SK-N-SH (cell line): ENCODE data around the gene ZNF446. TPM values are rescaled to one million over a fixed set of nuclear protein-coding genes. Genes with fewer than 3 reads are reported as not detected.
A peak's percentile ranks its signal among the peaks of the same experiment; 100 is the strongest.

Source experiments
- CTCF ChIA-PET: fragments of 300-600, 350-600 bp; formaldehyde crosslinking; extraction: SDS; loops from one replicate; lab custom pipeline; 2021; lab: Yijun Ruan, JAX
- POLR2A ChIA-PET: fragments of 350-600 bp; sonication (Branson Sonifier 250); formaldehyde crosslinking; extraction: SDS; loops from one replicate; lab custom pipeline; 2020; ENCODE audit warnings: antibody characterized with exemption, inconsistent platforms; lab: Yijun Ruan, JAX
- DNase-seq: peaks from one replicate; pipeline ENCODE4 v3.0.0; 2012
- H2AFZ ChIP-seq: fragments of 200-600 bp; sonication (generic); 2 replicates; pipeline ENCODE4 v1.8.1; 2016; ENCODE audit warnings: antibody characterized with exemption, mild to moderate bottlenecking, low read depth
- H3F3A ChIP-seq: fragments of 200-600 bp; sonication (generic); replicated peaks from 2 replicates; pipeline ENCODE3; 2016; ENCODE audit warnings: antibody characterized with exemption, mild to moderate bottlenecking; ENCODE audit not compliant: insufficient read depth
- H3K27ac ChIP-seq, 2 experiments: fragments of 200-500 bp in 1 of 2; fragments of 200-600 bp in 1 of 2; sonication (Bioruptor generic) in 1 of 2; sonication (generic), shearing (Covaris generic) in 1 of 2; 2 replicates each; pipeline versions ENCODE4 v1.5.1 to v1.6.1; 2014 to 2016; ENCODE audit warnings: low read depth in 2 of 2, inconsistent platforms in 1 of 2, low read length in 1 of 2, mild to moderate bottlenecking in 1 of 2, mixed read lengths in 1 of 2
- H3K27me3 ChIP-seq: fragments of 200-600 bp; sonication (generic), shearing (Covaris generic); 2 replicates; pipeline ENCODE4 v1.6.1; 2016; ENCODE audit warnings: mixed run types; ENCODE audit not compliant: insufficient read depth
- H3K36me3 ChIP-seq, 2 experiments: fragments of 200-500 bp in 1 of 2; fragments of 200-600 bp in 1 of 2; sonication (Bioruptor generic) in 1 of 2; sonication (generic) in 1 of 2; replicated peaks in 1 of 2; 2 replicates each; pipeline versions ENCODE3 to v1.5.1; 2014 to 2016; ENCODE audit warnings: low read length in 1 of 2, mild to moderate bottlenecking in 1 of 2; ENCODE audit not compliant: insufficient read depth in 2 of 2, control insufficient read depth in 1 of 2
- H3K4me1 ChIP-seq, 2 experiments: fragments of 200-500 bp in 1 of 2; fragments of 200-600 bp in 1 of 2; sonication (Bioruptor generic) in 1 of 2; sonication (generic), shearing (Covaris generic) in 1 of 2; 2 replicates each; pipeline versions ENCODE4 v1.5.1 to v1.6.1; 2014 to 2016; ENCODE audit warnings: low read depth in 1 of 2, low read length in 1 of 2, mixed run types in 1 of 2; ENCODE audit not compliant: insufficient read depth in 2 of 2, control insufficient read depth in 1 of 2
- H3K4me2 ChIP-seq: fragments of 200-600 bp; sonication (generic), shearing (Covaris generic); 2 replicates; pipeline ENCODE4 v1.6.1; 2017; ENCODE audit warnings: mixed run types
- H3K4me3 ChIP-seq, 2 experiments: fragments of 200-500 bp in 1 of 2; fragments of 200-600 bp in 1 of 2; sonication (Bioruptor generic) in 1 of 2; sonication (generic), shearing (Covaris generic) in 1 of 2; 2 replicates each; pipeline versions ENCODE4 v1.5.1 to v1.8.1; 2014 to 2016; ENCODE audit warnings: low read depth in 2 of 2, inconsistent platforms in 1 of 2, low read length in 1 of 2, mild to moderate bottlenecking in 1 of 2, mixed read lengths in 1 of 2, moderate library complexity in 1 of 2
- H3K79me2 ChIP-seq: fragments of 200-600 bp; sonication (generic); 2 replicates; pipeline ENCODE4 v1.8.1; 2017; ENCODE audit warnings: mild to moderate bottlenecking; ENCODE audit not compliant: insufficient read depth
- H3K9ac ChIP-seq: fragments of 200-600 bp; sonication (generic); 2 replicates; pipeline ENCODE4 v1.6.1; 2017; ENCODE audit warnings: mixed run types
- H3K9me2 ChIP-seq: fragments of 200-600 bp; sonication (generic); 2 replicates; pipeline ENCODE4 v1.6.1; 2017; ENCODE audit warnings: mixed run types
- H3K9me3 ChIP-seq: fragments of 200-600 bp; sonication (generic); 2 replicates; pipeline ENCODE4 v1.6.1; 2017; ENCODE audit warnings: mixed run types, mild to moderate bottlenecking, moderate library complexity
- H4K20me1 ChIP-seq: fragments of 200-600 bp; sonication (generic); 2 replicates; pipeline ENCODE4 v1.6.1; 2017; ENCODE audit warnings: mild to moderate bottlenecking, mixed run types; ENCODE audit not compliant: insufficient read depth
- CHD2 ChIP-seq: fragments of 150-350 bp; IDR thresholded peaks from 2 replicates; pipeline ENCODE4 v1.6.1; 2018; ENCODE audit warnings: low read length; ENCODE audit not compliant: partially characterized antibody
- ELF1 ChIP-seq: IDR thresholded peaks from 2 replicates; pipeline ENCODE4 v1.4.0; 2012
- EP300 ChIP-seq, 2 experiments: IDR thresholded peaks; 2 replicates each; pipeline versions ENCODE4 v1.4.0 to v1.6.1; 2012; ENCODE audit warnings: borderline replicate concordance in 1 of 2, low read depth in 1 of 2, low read length in 1 of 2
- EZH2phosphoT487 ChIP-seq: fragments of 200-600 bp; sonication (generic); IDR thresholded peaks from 2 replicates; pipeline ENCODE4 v1.6.1; 2017; ENCODE audit warnings: low read depth, mixed run types, mild to moderate bottlenecking, antibody characterized with exemption, moderate library complexity, borderline replicate concordance
- FOSL2 ChIP-seq: IDR thresholded peaks from 2 replicates; pipeline ENCODE4 v1.4.0; 2012; ENCODE audit warnings: low read depth, mild to moderate bottlenecking, moderate library complexity, borderline replicate concordance
- FOXJ3 ChIP-seq: sonication (generic); formaldehyde crosslinking; IDR thresholded peaks from 2 replicates; pipeline ENCODE4 v1.5.1; 2020; ENCODE audit warnings: mild to moderate bottlenecking, missing genetic modification reagents
- FOXM1 ChIP-seq: IDR thresholded peaks from 2 replicates; pipeline ENCODE4 v1.4.0; 2012; ENCODE audit warnings: low read depth, mild to moderate bottlenecking
- GABPA ChIP-seq: IDR thresholded peaks from 2 replicates; pipeline ENCODE4 v1.4.0; 2012; ENCODE audit warnings: low read depth, mild to moderate bottlenecking
- GATA2 ChIP-seq: sonication (generic); formaldehyde crosslinking; IDR thresholded peaks from 2 replicates; pipeline ENCODE4 v1.5.0; 2020; ENCODE audit warnings: mild to moderate bottlenecking, missing genetic modification reagents
- JUND ChIP-seq: IDR thresholded peaks from 2 replicates; pipeline ENCODE4 v1.4.0; 2012
- MEF2A ChIP-seq: IDR thresholded peaks from 2 replicates; pipeline ENCODE4 v1.4.0; 2012; ENCODE audit warnings: low read depth, borderline replicate concordance
- NFIC ChIP-seq: IDR thresholded peaks from 2 replicates; pipeline ENCODE4 v1.4.0; 2012; ENCODE audit warnings: borderline replicate concordance
- NRF1 ChIP-seq: IDR thresholded peaks from 2 replicates; pipeline ENCODE4 v1.6.1; 2012; ENCODE audit warnings: low read depth, mild to moderate bottlenecking, low read length
- POLR2AphosphoS5 ChIP-seq: IDR thresholded peaks from 2 replicates; pipeline ENCODE4 v1.6.1; 2012; ENCODE audit warnings: low read depth, low read length
- RAD21 ChIP-seq: IDR thresholded peaks from 2 replicates; pipeline ENCODE4 v1.6.1; 2012; ENCODE audit warnings: mild to moderate bottlenecking, low read length
- RFX5 ChIP-seq: IDR thresholded peaks from 2 replicates; pipeline ENCODE4 v1.6.1; 2012; ENCODE audit warnings: mild to moderate bottlenecking, improper control_type of control experiment, low read length
- RXRA ChIP-seq: IDR thresholded peaks from 2 replicates; pipeline ENCODE4 v1.4.0; 2012; ENCODE audit warnings: low read depth, mild to moderate bottlenecking, borderline replicate concordance
- SIN3A ChIP-seq: IDR thresholded peaks from 2 replicates; pipeline ENCODE4 v1.6.1; 2012; ENCODE audit warnings: low read depth, mild to moderate bottlenecking, low read length, moderate library complexity, borderline replicate concordance
- SMC3 ChIP-seq: IDR thresholded peaks from 2 replicates; pipeline ENCODE4 v1.6.1; 2012; ENCODE audit warnings: low read depth, low read length, improper control_type of control experiment
- TAF1 ChIP-seq: IDR thresholded peaks from 2 replicates; pipeline ENCODE4 v1.6.1; 2012; ENCODE audit warnings: low read depth, mild to moderate bottlenecking, low read length, moderate library complexity, borderline replicate concordance
- TCF12 ChIP-seq: IDR thresholded peaks from 2 replicates; pipeline ENCODE4 v1.4.0; 2012
- TEAD4 ChIP-seq: IDR thresholded peaks from 2 replicates; pipeline ENCODE4 v1.4.0; 2012; ENCODE audit warnings: mild to moderate bottlenecking, borderline replicate concordance; ENCODE audit not compliant: insufficient read depth
- YY1 ChIP-seq: IDR thresholded peaks from 2 replicates; pipeline ENCODE4 v1.4.0; 2012; ENCODE audit warnings: low read depth, mild to moderate bottlenecking
- whole genome bisulfite sequencing: methylation state at CpG from one replicate; pipeline ENCODE4 v1.1.6; 2017; ENCODE audit warnings: low lambda C conversion rate; 5-methylcytosine and 5-hydroxymethylcytosine counted together
- polyA plus RNA-seq, 3 experiments: library from polyadenylated mRNA; depleted of rRNA; stranded (reverse); fragments of >200 nt; gene quantifications; 2 replicates each; pipeline ENCODE4 v1.2.3, GENCODE V29; 2012
- TF ChIP-seq, protein P1 (sequence below): fragments of 150-350 bp; IDR thresholded peaks from 2 replicates; pipeline ENCODE4 v1.6.1; 2016; ENCODE audit warnings: mild to moderate bottlenecking, low read depth, low read length
- TF ChIP-seq, protein P2 (sequence below): IDR thresholded peaks from 2 replicates; pipeline ENCODE4 v1.4.0; 2012; ENCODE audit warnings: low read depth, borderline replicate concordance
- TF ChIP-seq, protein P3 (sequence below): IDR thresholded peaks from 2 replicates; pipeline ENCODE4; 2012
- TF ChIP-seq, protein P4 (sequence below): fragments of 200-600 bp; sonication (generic); IDR thresholded peaks from 2 replicates; pipeline ENCODE4 v1.6.1; 2017; ENCODE audit warnings: antibody characterized with exemption, mild to moderate bottlenecking, moderate library complexity
- TF ChIP-seq, protein P5 (sequence below): IDR thresholded peaks from 2 replicates; pipeline ENCODE4 v1.4.0; 2012; ENCODE audit warnings: low read depth, borderline replicate concordance

ZNF446 gene
- polyA plus RNA-seq, 1 of the 3 experiments (the other 2 are of a cell fraction), result 6.9 TPM

DNA sequence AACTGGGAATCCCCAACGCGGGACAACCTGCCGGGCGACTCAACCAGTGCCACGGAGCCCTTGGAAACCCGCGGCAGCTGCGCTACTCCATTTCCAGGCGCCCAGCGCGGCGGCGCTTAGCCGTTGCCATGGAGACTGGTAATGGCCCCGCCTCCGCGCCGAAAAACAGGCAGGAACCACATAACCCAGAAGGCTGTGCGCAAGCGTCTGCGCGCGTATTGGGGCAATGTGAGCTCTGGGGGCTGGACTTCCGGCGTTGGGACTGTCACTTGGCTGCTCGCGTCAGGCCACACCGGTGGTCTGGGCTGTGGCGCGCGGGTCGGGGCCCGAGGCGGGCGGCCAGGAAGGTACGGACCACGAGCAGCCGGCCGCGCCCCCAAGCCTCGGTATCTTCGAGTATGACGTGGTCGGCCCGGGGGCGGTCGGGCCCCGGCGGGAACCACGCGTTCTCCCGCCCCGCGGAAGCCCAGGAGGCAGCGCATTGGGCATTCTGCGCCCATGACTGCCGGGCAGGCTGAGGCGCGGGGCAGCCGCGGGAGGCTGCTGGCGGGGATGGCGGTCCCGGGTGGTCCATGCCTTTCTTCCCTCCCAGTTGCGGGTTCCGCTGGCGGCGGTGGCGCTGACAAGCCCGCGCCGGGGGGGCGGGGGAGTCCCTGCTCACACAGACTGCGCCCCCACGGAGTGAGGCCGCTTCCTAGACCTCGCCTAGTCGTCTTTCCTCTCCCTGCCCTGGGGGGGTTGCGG lies 24.6 kb upstream of the ZNF446 start, which contains the start of gene ZNF324B:
Gene ZNF324B, plus strand, starts transcription at position 265 of the 744 bp plus-strand sequence. CDS start 2,080 bp downstream, outside the sequence.
- H3K9me3 ChIP-seq, result no peaks in the 10 kb centered on the region; the same call in 1 of the 2 replicates
- peak within 1 kb of the TSS; percentile 76 for H3K4me2 ChIP-seq
- peak within 1 kb of the TSS; percentile 98 for H2AFZ ChIP-seq
- no peaks in the 10 kb centered on the region for H4K20me1 ChIP-seq
- no peaks in the 10 kb centered on the region for H3K79me2 ChIP-seq
- peak within 1 kb of the TSS in 1 of 2 experiments; percentile 30; a peak in 1 of 4 replicates for H3K27ac ChIP-seq
- peak; percentile 97 for DNase-seq
- H3K4me3 ChIP-seq, result peak within 1 kb of the TSS; percentile 89 to 90
- no peaks in the 10 kb centered on the region for H3K9me2 ChIP-seq
- H3K4me1 ChIP-seq, result peaks cover 0 to 7% of the 10 kb centered on the region in 2 experiments; a peak in 1 of 4 replicates
- H3F3A ChIP-seq, result no peaks in the 10 kb centered on the region
- peak within 1 kb of the TSS; percentile 62 for H3K9ac ChIP-seq
- H3K27me3 ChIP-seq, result no peaks in the 10 kb centered on the region
- CTCF ChIA-PET, result no interaction called here
- 2% methylated on average over 20 of the region's 79 CpGs for WGBS
- POLR2A ChIA-PET, result interaction anchor here (0.6 to 1.3 kb wide), 5 partner anchors 11 to 68 kb away, joined by 3 to 6 read pairs (median 3); partner anchors contain the start of genes ZBTB45, ZNF132 and ZNF324
- peaks cover 1 to 22% of the 10 kb centered on the region in 2 experiments for H3K36me3 ChIP-seq
- TF ChIP-seq, protein P1, sequence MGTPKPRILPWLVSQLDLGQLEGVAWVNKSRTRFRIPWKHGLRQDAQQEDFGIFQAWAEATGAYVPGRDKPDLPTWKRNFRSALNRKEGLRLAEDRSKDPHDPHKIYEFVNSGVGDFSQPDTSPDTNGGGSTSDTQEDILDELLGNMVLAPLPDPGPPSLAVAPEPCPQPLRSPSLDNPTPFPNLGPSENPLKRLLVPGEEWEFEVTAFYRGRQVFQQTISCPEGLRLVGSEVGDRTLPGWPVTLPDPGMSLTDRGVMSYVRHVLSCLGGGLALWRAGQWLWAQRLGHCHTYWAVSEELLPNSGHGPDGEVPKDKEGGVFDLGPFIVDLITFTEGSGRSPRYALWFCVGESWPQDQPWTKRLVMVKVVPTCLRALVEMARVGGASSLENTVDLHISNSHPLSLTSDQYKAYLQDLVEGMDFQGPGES, result no peak
- TF ChIP-seq RXRA, result no peak
- peak; percentile 92 for TF ChIP-seq GABPA
- no peak for TF ChIP-seq FOXJ3 (CRISPR knock-in tag)
- no peak for TF ChIP-seq RAD21
- no peak for TF ChIP-seq JUND
- TF ChIP-seq, protein P2, sequence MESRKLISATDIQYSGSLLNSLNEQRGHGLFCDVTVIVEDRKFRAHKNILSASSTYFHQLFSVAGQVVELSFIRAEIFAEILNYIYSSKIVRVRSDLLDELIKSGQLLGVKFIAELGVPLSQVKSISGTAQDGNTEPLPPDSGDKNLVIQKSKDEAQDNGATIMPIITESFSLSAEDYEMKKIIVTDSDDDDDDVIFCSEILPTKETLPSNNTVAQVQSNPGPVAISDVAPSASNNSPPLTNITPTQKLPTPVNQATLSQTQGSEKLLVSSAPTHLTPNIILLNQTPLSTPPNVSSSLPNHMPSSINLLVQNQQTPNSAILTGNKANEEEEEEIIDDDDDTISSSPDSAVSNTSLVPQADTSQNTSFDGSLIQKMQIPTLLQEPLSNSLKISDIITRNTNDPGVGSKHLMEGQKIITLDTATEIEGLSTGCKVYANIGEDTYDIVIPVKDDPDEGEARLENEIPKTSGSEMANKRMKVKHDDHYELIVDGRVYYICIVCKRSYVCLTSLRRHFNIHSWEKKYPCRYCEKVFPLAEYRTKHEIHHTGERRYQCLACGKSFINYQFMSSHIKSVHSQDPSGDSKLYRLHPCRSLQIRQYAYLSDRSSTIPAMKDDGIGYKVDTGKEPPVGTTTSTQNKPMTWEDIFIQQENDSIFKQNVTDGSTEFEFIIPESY, result no peak
- no peak for TF ChIP-seq TCF12
- no peak for TF ChIP-seq NFIC
- TF ChIP-seq, protein P3, sequence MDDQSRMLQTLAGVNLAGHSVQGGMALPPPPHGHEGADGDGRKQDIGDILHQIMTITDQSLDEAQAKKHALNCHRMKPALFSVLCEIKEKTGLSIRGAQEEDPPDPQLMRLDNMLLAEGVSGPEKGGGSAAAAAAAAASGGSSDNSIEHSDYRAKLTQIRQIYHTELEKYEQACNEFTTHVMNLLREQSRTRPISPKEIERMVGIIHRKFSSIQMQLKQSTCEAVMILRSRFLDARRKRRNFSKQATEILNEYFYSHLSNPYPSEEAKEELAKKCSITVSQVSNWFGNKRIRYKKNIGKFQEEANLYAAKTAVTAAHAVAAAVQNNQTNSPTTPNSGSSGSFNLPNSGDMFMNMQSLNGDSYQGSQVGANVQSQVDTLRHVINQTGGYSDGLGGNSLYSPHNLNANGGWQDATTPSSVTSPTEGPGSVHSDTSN, result peak; percentile 74
- no peak for TF ChIP-seq TEAD4
- no peak for TF ChIP-seq TAF1
- peak; percentile 53; the same call in 1 of the 2 replicates for TF ChIP-seq YY1
- no peak for TF ChIP-seq FOSL2
- TF ChIP-seq NRF1, result peak; percentile 80
- peak; percentile 7; the same call in 1 of the 2 replicates for TF ChIP-seq SIN3A
- TF ChIP-seq EP300 (IDR thresholded peaks at IDR 0.05; ENCODE audit: borderline replicate concordance in 1 of 2, low read depth in 1 of 2, low read length in 1 of 2), result no peak
- no peak for TF ChIP-seq SMC3
- TF ChIP-seq EZH2phosphoT487, result no peak
- no peak for TF ChIP-seq FOXM1
- peak; percentile 56; the same call in 1 of the 2 replicates for TF ChIP-seq POLR2AphosphoS5
- TF ChIP-seq, protein P4, sequence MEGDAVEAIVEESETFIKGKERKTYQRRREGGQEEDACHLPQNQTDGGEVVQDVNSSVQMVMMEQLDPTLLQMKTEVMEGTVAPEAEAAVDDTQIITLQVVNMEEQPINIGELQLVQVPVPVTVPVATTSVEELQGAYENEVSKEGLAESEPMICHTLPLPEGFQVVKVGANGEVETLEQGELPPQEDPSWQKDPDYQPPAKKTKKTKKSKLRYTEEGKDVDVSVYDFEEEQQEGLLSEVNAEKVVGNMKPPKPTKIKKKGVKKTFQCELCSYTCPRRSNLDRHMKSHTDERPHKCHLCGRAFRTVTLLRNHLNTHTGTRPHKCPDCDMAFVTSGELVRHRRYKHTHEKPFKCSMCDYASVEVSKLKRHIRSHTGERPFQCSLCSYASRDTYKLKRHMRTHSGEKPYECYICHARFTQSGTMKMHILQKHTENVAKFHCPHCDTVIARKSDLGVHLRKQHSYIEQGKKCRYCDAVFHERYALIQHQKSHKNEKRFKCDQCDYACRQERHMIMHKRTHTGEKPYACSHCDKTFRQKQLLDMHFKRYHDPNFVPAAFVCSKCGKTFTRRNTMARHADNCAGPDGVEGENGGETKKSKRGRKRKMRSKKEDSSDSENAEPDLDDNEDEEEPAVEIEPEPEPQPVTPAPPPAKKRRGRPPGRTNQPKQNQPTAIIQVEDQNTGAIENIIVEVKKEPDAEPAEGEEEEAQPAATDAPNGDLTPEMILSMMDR, result no peak
- no peak for TF ChIP-seq GATA2
- TF ChIP-seq ELF1, result 0 out of 2 replicates have a peak, but pooled peaks have one; percentile 28
- TF ChIP-seq MEF2A, result no peak
- TF ChIP-seq CHD2, result peak; percentile 87
- TF ChIP-seq RFX5, result no peak
- TF ChIP-seq, protein P5, sequence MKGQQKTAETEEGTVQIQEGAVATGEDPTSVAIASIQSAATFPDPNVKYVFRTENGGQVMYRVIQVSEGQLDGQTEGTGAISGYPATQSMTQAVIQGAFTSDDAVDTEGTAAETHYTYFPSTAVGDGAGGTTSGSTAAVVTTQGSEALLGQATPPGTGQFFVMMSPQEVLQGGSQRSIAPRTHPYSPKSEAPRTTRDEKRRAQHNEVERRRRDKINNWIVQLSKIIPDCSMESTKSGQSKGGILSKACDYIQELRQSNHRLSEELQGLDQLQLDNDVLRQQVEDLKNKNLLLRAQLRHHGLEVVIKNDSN, result no peak
